ENCODE measurements around the gene GNG2.

GRCh38 chr14:51849097-51849496, 11.3 kb upstream of the GNG2 start:
- TF ChIP-seq CTCF (IDR thresholded peaks at IDR 0.05; ENCODE audit: borderline replicate concordance, extremely low read depth, low read length, poor library complexity, severe bottlenecking) (no peak), EZH2 (IDR thresholded peaks at IDR 0.05; ENCODE audit: borderline replicate concordance, low read depth, low read length, severe bottlenecking) (no peak)
